Measurements from ENCODE around the gene TXNL4A.
"Not testable (repeated sequence)": the region's sequence is repeated elsewhere in the genome, so short reads cannot be mapped to it uniquely, and the experiment has no call there.

TXNL4A gene

GRCh38 chr18:80022613-80023012 lies 34.2 kb upstream of the TXNL4A start:
- H3K9me2 ChIP-seq (replicated peaks; ENCODE audit: insufficient read depth, low read length): no peaks in the 10 kb centered on the region
- no peak for TF ChIP-seq EZH2phosphoT487 (conservative IDR thresholded peaks at IDR 0.05; ENCODE audit: low read length)
- TF ChIP-seq, protein P1, sequence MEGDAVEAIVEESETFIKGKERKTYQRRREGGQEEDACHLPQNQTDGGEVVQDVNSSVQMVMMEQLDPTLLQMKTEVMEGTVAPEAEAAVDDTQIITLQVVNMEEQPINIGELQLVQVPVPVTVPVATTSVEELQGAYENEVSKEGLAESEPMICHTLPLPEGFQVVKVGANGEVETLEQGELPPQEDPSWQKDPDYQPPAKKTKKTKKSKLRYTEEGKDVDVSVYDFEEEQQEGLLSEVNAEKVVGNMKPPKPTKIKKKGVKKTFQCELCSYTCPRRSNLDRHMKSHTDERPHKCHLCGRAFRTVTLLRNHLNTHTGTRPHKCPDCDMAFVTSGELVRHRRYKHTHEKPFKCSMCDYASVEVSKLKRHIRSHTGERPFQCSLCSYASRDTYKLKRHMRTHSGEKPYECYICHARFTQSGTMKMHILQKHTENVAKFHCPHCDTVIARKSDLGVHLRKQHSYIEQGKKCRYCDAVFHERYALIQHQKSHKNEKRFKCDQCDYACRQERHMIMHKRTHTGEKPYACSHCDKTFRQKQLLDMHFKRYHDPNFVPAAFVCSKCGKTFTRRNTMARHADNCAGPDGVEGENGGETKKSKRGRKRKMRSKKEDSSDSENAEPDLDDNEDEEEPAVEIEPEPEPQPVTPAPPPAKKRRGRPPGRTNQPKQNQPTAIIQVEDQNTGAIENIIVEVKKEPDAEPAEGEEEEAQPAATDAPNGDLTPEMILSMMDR (IDR thresholded peaks at IDR 0.05; ENCODE audit: insufficient read depth, low read length, poor library complexity, severe bottlenecking): no peak
- no peaks in the 10 kb centered on the region for H4K20me1 ChIP-seq (ENCODE audit: low read depth, low read length)
- H3K36me3 ChIP-seq (ENCODE audit: low read length): no peaks in the 10 kb centered on the region
- H3F3A ChIP-seq (ENCODE audit: insufficient read depth): no peaks in the 10 kb centered on the region
- H3K9ac ChIP-seq (ENCODE audit: low read length): no peak overlapping the region
- no peak overlapping the region for H3K27ac ChIP-seq (ENCODE audit: low read depth, low read length)
- no peak overlapping the region for H3K4me2 ChIP-seq (ENCODE audit: low read depth, low read length, poor library complexity, severe bottlenecking)
- H3K27me3 ChIP-seq (ENCODE audit: low read length): no peaks in the 10 kb centered on the region
- H2AFZ ChIP-seq (ENCODE audit: low read depth, low read length, severe bottlenecking): no peak overlapping the region
- no peak overlapping the region for H3K4me3 ChIP-seq (ENCODE audit: insufficient read depth, low read length, poor library complexity, severe bottlenecking)
- H3K79me2 ChIP-seq (ENCODE audit: insufficient read depth, low read length): no peaks in the 10 kb centered on the region
- H3K9me3 ChIP-seq (ENCODE audit: insufficient read depth, low read length): peaks cover 66% of the 10 kb centered on the region; the same call in 1 of the 2 replicates

DNA sequence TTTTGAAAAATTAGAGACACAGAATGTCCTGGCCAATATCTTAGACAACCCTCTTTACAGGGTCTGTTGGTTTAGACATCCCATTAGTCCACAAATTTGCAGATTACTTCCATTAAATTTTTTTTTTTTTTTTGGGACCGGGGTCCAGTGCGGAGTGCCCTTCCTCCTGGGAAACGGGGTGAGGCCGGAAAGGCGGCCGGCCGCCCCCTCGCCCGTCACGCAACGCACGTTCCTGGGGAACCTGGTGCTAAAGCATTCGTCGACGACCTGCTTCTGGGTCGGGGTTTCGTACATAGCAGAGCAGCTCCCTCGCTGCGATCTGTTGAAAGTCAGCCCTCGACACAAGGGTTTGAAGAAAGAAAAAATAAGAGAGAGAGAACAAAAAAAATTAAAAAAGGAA lies 24.4 kb upstream of the TXNL4A start:
- no peak overlapping the region for H3K4me3 ChIP-seq (ENCODE audit: insufficient read depth, low read length, poor library complexity, severe bottlenecking)
- H3K9me3 ChIP-seq (ENCODE audit: insufficient read depth, low read length): no peaks in the 10 kb centered on the region
- H3K27me3 ChIP-seq (ENCODE audit: low read length): no peaks in the 10 kb centered on the region
- H3K79me2 ChIP-seq (ENCODE audit: insufficient read depth, low read length): no peaks in the 10 kb centered on the region
- no peak overlapping the region for H2AFZ ChIP-seq (ENCODE audit: low read depth, low read length, severe bottlenecking)
- no peaks in the 10 kb centered on the region for H4K20me1 ChIP-seq (ENCODE audit: low read depth, low read length)
- no peaks in the 10 kb centered on the region for H3F3A ChIP-seq (ENCODE audit: insufficient read depth)
- H3K4me2 ChIP-seq (ENCODE audit: low read depth, low read length, poor library complexity, severe bottlenecking): no peak overlapping the region
- no peak for TF ChIP-seq EZH2phosphoT487 (conservative IDR thresholded peaks at IDR 0.05; ENCODE audit: low read length)
- TF ChIP-seq, protein P1 (IDR thresholded peaks at IDR 0.05; ENCODE audit: insufficient read depth, low read length, poor library complexity, severe bottlenecking): no peak
- H3K36me3 ChIP-seq (ENCODE audit: low read length): no peaks in the 10 kb centered on the region
- no peak overlapping the region for H3K9ac ChIP-seq (ENCODE audit: low read length)
- no peak overlapping the region for H3K27ac ChIP-seq (ENCODE audit: low read depth, low read length)
- no peaks in the 10 kb centered on the region for H3K9me2 ChIP-seq (replicated peaks; ENCODE audit: insufficient read depth, low read length)

GRCh38 chr18:80011496-80012137 lies 23.3 kb upstream of the TXNL4A start:
- not testable (repeated sequence) for H3K9ac ChIP-seq (ENCODE audit: low read length); H3K9me2 ChIP-seq (replicated peaks; ENCODE audit: insufficient read depth, low read length); H3K27ac ChIP-seq (ENCODE audit: low read depth, low read length); H3K4me3 ChIP-seq (ENCODE audit: insufficient read depth, low read length, poor library complexity, severe bottlenecking); H4K20me1 ChIP-seq (ENCODE audit: low read depth, low read length); H3K27me3 ChIP-seq (ENCODE audit: low read length); H3K9me3 ChIP-seq (ENCODE audit: insufficient read depth, low read length); H2AFZ ChIP-seq (ENCODE audit: low read depth, low read length, severe bottlenecking); H3K4me2 ChIP-seq (ENCODE audit: low read depth, low read length, poor library complexity, severe bottlenecking); H3F3A ChIP-seq (ENCODE audit: insufficient read depth); H3K36me3 ChIP-seq (ENCODE audit: low read length); H3K79me2 ChIP-seq (ENCODE audit: insufficient read depth, low read length)

- Histone ChIP-seq H3K9me2 (replicated peaks; ENCODE audit: insufficient read depth, low read length) (no peaks in the 10 kb centered on the region), H3K79me2 (ENCODE audit: insufficient read depth, low read length) (no peaks in the 10 kb centered on the region), H3F3A (ENCODE audit: insufficient read depth) (no peaks in the 10 kb centered on the region), H3K9ac (ENCODE audit: low read length) (no peak overlapping the region), H3K36me3 (ENCODE audit: low read length) (no peaks in the 10 kb centered on the region), H4K20me1 (ENCODE audit: low read depth, low read length) (no peaks in the 10 kb centered on the region), H3K4me3 (ENCODE audit: insufficient read depth, low read length, poor library complexity, severe bottlenecking) (no peak overlapping the region), H3K4me2 (ENCODE audit: low read depth, low read length, poor library complexity, severe bottlenecking) (no peak overlapping the region), H3K27me3 (ENCODE audit: low read length) (no peaks in the 10 kb centered on the region), H3K9me3 (ENCODE audit: insufficient read depth, low read length) (no peaks in the 10 kb centered on the region), H2AFZ (ENCODE audit: low read depth, low read length, severe bottlenecking) (no peak overlapping the region), H3K27ac (ENCODE audit: low read depth, low read length) (no peak overlapping the region)
- no peak for TF ChIP-seq EZH2phosphoT487 (conservative IDR thresholded peaks at IDR 0.05; ENCODE audit: low read length)
- TF ChIP-seq, protein P1 (IDR thresholded peaks at IDR 0.05; ENCODE audit: insufficient read depth, low read length, poor library complexity, severe bottlenecking): no peak
These were observed 22.2 kb upstream of the TXNL4A start for GRCh38 chr18:80010551-80010906.

Measured in SU-DHL-6 (cell line).